Ectodermal cell (in vitro differentiated cells): Measurements from ENCODE around the gene POP7.

Source experiments
- H3K27ac ChIP-seq: 2 replicates; pipeline ENCODE4 v1.7.0; 2013; ENCODE audit warnings: mild to moderate bottlenecking, low read depth, low read length; ENCODE audit not compliant: insufficient read depth, poor library complexity, severe bottlenecking
- H3K27me3 ChIP-seq: 2 replicates; pipeline ENCODE4 v1.7.0; 2013; ENCODE audit warnings: mild to moderate bottlenecking, low read length; ENCODE audit not compliant: insufficient read depth, control insufficient read depth, poor library complexity, severe bottlenecking
- H3K36me3 ChIP-seq: one replicate; pipeline ENCODE4 v1.7.0; 2013; ENCODE audit warnings: low read length; ENCODE audit not compliant: control insufficient read depth, insufficient read depth
- H3K4me1 ChIP-seq: one replicate; pipeline ENCODE4 v1.7.0; 2013; ENCODE audit warnings: low read length; ENCODE audit not compliant: control insufficient read depth, insufficient read depth
- H3K4me3 ChIP-seq: 2 replicates; pipeline ENCODE4 v1.7.0; 2013; ENCODE audit warnings: low read depth, low read length, control low read depth; ENCODE audit not compliant: insufficient read depth
- H3K9me3 ChIP-seq: 2 replicates; pipeline ENCODE4 v1.7.0; 2013; ENCODE audit warnings: mild to moderate bottlenecking, low read length, moderate library complexity; ENCODE audit not compliant: control insufficient read depth
- WGBS, 2 experiments: methylation state at CpG; one replicate each; pipeline ENCODE4 v1.1.7; 2013; ENCODE audit warnings: missing lambda C conversion rate in 2 of 2; 5-methylcytosine and 5-hydroxymethylcytosine counted together

POP7 gene

DNA sequence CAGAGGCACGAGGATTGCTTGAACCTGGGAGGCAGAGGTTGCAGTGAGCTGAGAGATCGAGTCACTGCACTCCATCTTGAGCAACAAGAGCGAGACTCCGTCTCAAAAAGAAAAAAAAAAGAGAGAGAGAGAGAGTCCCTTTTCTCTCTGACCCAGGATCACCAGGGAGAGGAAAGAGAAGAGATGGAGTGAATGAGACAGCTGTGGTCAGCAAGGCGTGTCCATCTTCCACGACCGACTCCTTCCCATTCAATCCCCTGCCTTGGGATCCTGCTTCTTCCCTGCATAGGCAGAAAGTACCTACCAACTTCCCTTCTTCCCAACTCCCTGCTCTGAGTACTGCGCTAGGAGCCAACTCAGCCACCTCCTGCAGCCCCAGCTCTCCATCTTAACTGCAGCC, 22.3 kb downstream of the POP7 start:
- H3K27me3 ChIP-seq = peaks cover 23% of the 10 kb centered on the region
- no peak overlapping the region for H3K27ac ChIP-seq
- no peaks in the 10 kb centered on the region for H3K36me3 ChIP-seq
- no peak overlapping the region for H3K4me3 ChIP-seq
- H3K9me3 ChIP-seq = no peaks in the 10 kb centered on the region
- no peaks in the 10 kb centered on the region for H3K4me1 ChIP-seq
- WGBS, 2 experiments = 85% methylated on average over 8 of the region's 8 CpGs

DNA sequence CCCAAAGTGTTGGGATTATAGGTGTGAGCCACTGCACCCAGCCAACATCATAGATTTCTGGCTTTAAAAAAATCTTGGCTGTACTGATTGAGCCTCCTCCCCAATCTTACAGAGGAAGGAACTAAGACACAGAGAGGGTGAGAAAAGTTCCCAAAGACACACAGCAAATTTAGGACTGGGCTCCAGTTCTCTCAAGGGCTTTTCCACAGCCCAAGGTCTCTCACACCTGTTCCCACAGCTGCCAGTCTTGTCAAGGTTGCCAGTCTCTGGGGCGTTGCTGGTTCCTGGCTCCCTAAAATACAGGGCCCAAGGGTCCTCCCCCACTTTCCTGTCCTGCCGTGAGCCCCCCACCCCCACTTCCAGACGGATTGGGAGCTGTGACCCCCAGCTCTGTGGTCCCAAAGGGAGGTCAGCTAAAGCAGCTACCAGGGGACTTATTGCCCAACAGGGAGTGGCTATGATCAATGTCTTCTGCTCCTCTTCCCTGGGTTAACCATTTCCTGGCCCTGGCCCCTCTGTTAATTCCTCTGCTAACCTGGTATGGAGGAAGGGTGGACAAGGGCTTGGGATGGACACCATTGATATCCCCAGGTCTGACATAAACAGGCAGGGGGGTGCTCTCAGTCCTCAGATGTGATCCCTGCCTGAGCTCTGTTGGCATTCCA, 24.3 kb downstream of the POP7 start:
- Histone ChIP-seq H3K9me3 (no peaks in the 10 kb centered on the region), H3K27ac (no peak overlapping the region), H3K36me3 (no peaks in the 10 kb centered on the region), H3K27me3 (peaks cover 5% of the 10 kb centered on the region), H3K4me3 (no peak overlapping the region), H3K4me1 (no peaks in the 10 kb centered on the region)
- WGBS, 2 experiments = 60 to 69% methylated on average over 3 of the region's 3 CpGs

DNA sequence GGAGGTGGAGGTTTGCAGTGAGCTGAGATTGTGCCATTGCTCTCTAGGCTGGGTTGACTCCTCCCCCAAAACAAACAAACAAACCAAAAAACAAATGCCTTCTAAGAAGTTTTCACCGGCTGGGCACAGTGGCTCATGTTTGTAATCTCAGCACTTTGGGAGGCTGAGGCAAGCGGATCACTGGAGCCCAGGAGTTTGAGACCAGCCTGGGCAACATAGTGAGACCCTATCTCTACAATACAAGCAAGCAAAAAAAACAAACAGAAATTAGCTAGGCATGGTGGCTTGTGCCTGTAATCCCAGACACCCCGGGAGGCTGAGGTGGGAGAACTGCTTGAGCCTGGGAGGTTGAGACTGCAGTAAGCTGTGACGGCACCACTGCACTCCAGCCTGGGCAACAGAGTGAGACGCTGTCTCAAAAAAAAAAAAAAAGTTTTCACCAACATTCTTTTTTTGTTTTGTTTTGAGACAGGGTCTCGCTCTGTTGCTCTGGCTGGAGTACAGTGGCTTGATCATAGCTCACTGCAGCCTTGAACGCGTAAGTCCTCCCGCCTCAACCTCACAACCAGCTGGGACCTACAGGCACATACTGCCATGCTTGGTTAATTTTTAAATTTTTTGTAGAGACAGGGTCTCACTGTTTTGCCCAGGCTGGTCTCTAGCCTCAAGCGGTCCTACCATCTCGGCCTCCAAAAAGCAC, 26.2 kb downstream of the POP7 start:
- Histone ChIP-seq H3K4me3 (no peak overlapping the region), H3K27ac (no peak overlapping the region), H3K36me3 (no peaks in the 10 kb centered on the region), H3K9me3 (no peaks in the 10 kb centered on the region), H3K4me1 (no peaks in the 10 kb centered on the region), H3K27me3 (no peaks in the 10 kb centered on the region)
- WGBS, 2 experiments = 87 to 88% methylated on average over 11 of the region's 11 CpGs

DNA sequence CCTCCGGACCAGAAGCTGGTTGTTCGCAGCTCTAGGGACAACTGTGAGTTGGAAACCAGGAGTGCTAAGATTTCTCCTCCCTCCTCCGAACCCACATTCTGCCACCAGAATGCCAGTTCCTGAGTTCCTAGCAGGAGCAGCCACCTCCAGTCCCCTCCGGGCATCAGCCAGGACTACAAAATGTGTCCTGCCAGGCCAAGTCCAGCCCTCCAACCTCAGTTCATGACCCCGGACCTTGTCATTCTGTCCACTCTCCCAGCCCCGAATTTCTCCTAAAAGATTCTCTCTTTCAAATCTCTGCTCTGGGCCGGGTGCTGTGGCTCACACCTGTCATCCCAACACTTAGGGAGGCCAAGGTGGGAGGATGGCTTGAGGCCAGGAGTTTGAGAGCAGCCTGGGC, 29.8 kb downstream of the POP7 start:
- Histone ChIP-seq H3K9me3 (no peaks in the 10 kb centered on the region), H3K4me1 (no peaks in the 10 kb centered on the region), H3K27ac (no peak overlapping the region), H3K27me3 (no peaks in the 10 kb centered on the region), H3K36me3 (no peaks in the 10 kb centered on the region), H3K4me3 (no peak overlapping the region)
- WGBS, 2 experiments = 90 to 91% methylated on average over 7 of the region's 7 CpGs

DNA sequence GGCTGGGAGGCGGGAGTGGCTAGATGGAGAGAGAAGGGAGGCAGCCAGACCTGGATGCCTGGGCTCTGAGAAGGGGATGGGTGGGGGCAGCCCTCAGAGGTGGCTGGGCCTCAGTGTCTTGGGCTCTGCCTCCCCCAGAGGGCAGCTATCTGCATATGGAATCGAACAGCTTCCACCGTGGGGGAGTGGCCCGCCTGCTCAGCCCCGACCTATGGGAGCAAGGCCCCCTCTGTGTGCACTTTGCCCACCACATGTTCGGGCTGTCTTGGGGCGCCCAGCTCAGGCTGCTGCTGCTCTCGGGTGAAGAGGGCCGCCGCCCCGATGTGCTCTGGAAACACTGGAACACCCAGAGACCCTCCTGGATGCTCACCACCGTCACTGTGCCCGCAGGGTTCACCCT, 30.8 kb downstream of the POP7 start:
- no peaks in the 10 kb centered on the region for H3K36me3 ChIP-seq
- H3K27ac ChIP-seq = no peak overlapping the region
- H3K4me1 ChIP-seq = no peaks in the 10 kb centered on the region
- H3K4me3 ChIP-seq = no peak overlapping the region
- no peaks in the 10 kb centered on the region for H3K27me3 ChIP-seq
- no peaks in the 10 kb centered on the region for H3K9me3 ChIP-seq
- WGBS, 2 experiments = 87 to 89% methylated on average over 13 of the region's 13 CpGs

DNA sequence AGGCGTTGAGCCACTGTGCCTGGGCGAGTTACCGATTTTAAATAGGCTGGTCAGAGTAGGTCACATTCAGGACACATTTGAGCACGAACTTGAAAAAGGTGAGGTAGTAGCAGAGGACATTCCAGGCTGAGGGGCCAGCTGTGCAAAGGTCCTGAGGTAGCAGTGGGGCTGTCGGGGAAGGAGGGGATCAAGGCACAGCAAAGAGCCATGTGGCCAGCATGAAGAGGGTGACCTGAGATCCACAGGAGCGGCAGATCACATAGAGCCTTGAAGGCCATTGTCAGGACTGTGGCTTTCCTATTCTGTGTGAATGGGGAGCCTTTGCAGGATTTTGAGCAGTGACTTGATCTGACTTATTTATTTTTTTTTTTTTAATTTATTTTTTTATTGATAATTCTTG, 34.0 kb downstream of the POP7 start:
- Histone ChIP-seq H3K4me1 (no peaks in the 10 kb centered on the region), H3K36me3 (no peaks in the 10 kb centered on the region), H3K27ac (no peak overlapping the region), H3K4me3 (no peak overlapping the region), H3K9me3 (no peaks in the 10 kb centered on the region), H3K27me3 (no peaks in the 10 kb centered on the region)
- WGBS, 2 experiments = 90 to 94% methylated on average over 6 of the region's 6 CpGs

DNA sequence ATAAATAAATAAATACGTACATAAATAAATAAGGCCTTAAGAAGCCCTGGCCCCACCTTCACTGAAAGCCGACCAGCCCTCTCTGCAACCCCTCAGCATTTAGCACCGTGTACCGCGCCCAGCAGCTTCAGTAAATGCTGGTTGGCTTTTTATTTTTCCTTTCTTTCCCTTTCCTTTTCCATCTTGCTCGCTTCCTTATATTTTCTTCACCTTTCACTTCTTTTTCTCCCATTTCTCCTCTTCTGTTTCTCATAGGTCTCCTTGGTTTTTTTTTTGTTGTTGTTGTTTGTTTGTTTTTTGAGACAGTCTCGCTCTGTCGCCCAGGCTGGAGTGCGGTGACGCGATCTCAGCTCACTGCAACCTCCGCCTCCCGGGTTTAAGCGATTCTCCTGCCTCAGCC, 38.7 kb downstream of the POP7 start:
- Histone ChIP-seq H3K4me1 (no peaks in the 10 kb centered on the region), H3K4me3 (no peak overlapping the region), H3K27me3 (no peaks in the 10 kb centered on the region), H3K27ac (no peak overlapping the region), H3K9me3 (no peaks in the 10 kb centered on the region), H3K36me3 (no peaks in the 10 kb centered on the region)
- 95 to 98% methylated on average over 13 to 14 of the region's 14 CpGs for WGBS, 2 experiments

DNA sequence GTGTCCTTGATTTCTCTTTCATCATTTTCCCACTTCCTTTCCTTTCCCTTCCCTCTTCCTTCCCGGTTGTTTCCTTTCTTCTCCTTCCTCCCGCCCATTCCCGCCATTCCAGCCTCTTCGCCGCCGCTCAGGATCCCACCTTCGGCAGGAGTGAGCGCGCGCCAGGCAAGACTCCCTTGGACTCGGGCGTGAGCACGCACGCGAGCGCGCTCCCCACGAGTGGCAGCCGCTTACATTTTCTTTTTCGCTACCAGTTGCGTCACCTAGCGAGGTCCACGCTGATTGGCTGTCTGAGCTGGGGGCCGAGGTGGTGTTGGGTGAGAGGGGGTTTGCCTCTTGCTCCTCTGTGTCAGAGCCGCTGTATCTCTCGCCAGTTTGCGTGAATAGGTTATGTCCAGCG, 39.3 kb downstream of the POP7 start:
- Histone ChIP-seq H3K36me3 (no peaks in the 10 kb centered on the region), H3K4me1 (no peaks in the 10 kb centered on the region), H3K27ac (no peak overlapping the region), H3K27me3 (no peaks in the 10 kb centered on the region), H3K4me3 (no peak overlapping the region), H3K9me3 (no peaks in the 10 kb centered on the region)
- WGBS, 2 experiments = 89 to 92% methylated on average over 28 of the region's 28 CpGs

DNA sequence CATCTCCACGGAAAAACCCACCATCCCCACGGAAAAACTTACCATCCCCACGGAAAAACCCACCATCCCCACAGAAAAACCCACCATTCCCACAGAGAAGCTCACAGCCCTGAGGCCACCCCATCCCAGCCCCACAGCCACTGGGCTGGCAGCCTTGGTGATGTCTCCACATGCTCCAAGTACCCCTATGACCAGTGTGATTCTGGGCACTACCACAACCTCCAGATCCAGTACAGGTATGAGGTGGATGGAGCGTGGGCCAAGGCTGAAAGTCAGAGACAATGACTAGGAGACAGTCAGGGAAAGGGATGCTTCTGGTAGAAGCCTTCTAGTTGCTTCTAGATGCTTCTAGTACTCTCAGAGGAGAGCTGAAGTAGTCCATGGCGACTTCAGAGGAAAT, 47.1 kb downstream of the POP7 start:
- no peaks in the 10 kb centered on the region for H3K4me1 ChIP-seq
- no peak overlapping the region for H3K27ac ChIP-seq
- no peak overlapping the region for H3K4me3 ChIP-seq
- H3K27me3 ChIP-seq = no peaks in the 10 kb centered on the region
- 80 to 83% methylated on average over 5 of the region's 5 CpGs for WGBS, 2 experiments
- no peaks in the 10 kb centered on the region for H3K9me3 ChIP-seq
- no peaks in the 10 kb centered on the region for H3K36me3 ChIP-seq

DNA sequence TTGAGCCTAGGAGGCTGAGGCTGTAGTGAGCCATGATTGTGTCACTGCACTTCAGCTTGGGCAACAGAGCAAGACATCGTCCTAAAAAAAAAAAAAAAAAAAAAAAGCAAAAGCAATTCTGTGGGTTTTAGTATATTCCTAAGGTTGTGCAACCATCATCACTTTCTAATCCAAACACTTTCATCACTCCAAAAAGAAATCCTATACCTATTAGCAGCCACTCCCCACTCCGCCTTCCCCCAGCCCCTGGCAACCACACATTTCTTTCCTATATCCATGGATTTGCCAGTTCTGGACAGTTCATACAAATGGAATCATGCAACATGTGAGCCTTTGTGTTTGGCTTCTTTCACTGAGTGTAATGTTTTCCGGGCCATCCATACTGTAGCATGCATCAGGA, 47.8 kb downstream of the POP7 start:
- H3K27me3 ChIP-seq = no peaks in the 10 kb centered on the region
- WGBS, 2 experiments = 91 to 93% methylated on average over 2 to 3 of the region's 3 CpGs
- H3K36me3 ChIP-seq = no peaks in the 10 kb centered on the region
- no peak overlapping the region for H3K4me3 ChIP-seq
- no peak overlapping the region for H3K27ac ChIP-seq
- H3K9me3 ChIP-seq = no peaks in the 10 kb centered on the region
- no peaks in the 10 kb centered on the region for H3K4me1 ChIP-seq
